Measurements from ENCODE around the gene DUOXA2.
"Not testable (repeated sequence)": the region's sequence is repeated elsewhere in the genome, so short reads cannot be mapped to it uniquely, and the experiment has no call there.

Gene DUOXA2

DNA sequence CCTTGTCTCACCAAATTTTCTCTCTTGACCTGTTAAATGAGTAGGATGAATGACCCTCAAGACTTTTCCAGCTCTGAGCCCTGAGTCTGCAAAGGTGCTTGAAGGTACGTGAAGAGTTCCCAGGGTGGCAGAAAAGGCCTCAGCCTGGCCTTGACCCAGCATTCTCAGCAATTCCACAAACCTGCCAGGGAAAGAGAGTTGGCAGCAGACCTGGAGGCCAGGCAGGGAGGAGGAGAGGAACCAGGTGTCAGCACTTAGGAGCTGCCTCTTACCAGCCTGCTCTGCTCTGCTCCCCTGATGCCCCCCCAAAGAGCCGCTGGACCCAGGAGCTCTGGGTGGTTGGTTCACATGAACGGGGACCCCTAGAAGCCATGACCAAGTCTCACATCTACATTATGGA lies 33.5 kb upstream of the DUOXA2 start:
- H3K4me1 ChIP-seq (ENCODE audit: low read depth, poor library complexity, severe bottlenecking); H3K27me3 ChIP-seq (ENCODE audit: insufficient read depth, low read depth); H3K9ac ChIP-seq; H3K27ac ChIP-seq; H3K79me2 ChIP-seq (ENCODE audit: insufficient read depth, low read depth); H3K4me3 ChIP-seq (IDR thresholded peaks at IDR 0.05; ENCODE audit: insufficient read depth, low read depth, low read length); H3K36me3 ChIP-seq (ENCODE audit: insufficient read depth); H4K20me1 ChIP-seq (ENCODE audit: insufficient read depth); H3K4me2 ChIP-seq; H2AFZ ChIP-seq (ENCODE audit: low read depth): not testable (repeated sequence)

DNA sequence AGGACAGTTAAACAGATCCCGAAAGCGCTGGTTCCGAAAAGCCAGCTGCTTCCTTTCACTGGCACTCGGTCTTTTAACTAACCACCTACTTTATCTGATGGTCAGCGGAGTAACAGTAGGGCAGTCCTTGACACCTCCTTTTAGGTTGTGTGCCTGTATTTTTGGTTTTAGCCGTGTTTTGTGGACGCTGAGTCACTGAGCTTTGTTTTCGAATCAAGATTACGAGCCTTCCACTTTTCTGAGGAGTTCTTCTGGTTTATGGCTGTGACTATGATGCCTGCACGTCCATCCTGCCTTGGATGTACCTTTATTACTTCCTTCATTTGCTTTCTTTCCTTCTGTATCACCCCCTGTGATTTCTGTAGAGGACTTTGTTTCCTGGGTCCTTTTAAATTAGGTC lies 31.7 kb upstream of the DUOXA2 start:
- not testable (repeated sequence) for H3K4me3 ChIP-seq (IDR thresholded peaks at IDR 0.05; ENCODE audit: insufficient read depth, low read depth, low read length); H3K79me2 ChIP-seq (ENCODE audit: insufficient read depth, low read depth); H3K4me1 ChIP-seq (ENCODE audit: low read depth, poor library complexity, severe bottlenecking); H2AFZ ChIP-seq (ENCODE audit: low read depth); H4K20me1 ChIP-seq (ENCODE audit: insufficient read depth); H3K36me3 ChIP-seq (ENCODE audit: insufficient read depth); H3K4me2 ChIP-seq; H3K27me3 ChIP-seq (ENCODE audit: insufficient read depth, low read depth); H3K9ac ChIP-seq; H3K27ac ChIP-seq

DNA sequence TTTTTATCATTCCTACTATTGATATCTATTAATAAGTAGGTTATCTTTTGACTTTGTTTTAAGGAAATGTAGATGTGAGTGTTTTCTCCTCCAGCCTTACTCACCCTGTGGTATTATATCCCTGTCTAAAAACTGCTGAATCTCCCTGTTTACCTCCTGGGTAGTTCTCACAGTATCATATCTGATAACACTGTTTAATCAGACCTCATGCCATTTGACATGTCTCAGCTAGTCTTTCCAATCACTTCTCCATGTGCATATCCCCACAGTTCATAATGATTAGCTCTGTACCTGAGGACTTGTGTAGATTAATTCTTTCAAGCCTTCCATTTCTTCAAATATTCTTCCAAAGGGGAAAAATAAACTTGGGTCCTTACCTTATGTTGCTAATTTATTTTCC lies 30.9 kb upstream of the DUOXA2 start:
- Histone ChIP-seq H3K79me2 (ENCODE audit: insufficient read depth, low read depth) (no peaks in the 10 kb centered on the region), H3K4me2 (no peak overlapping the region), H3K36me3 (ENCODE audit: insufficient read depth) (no peaks in the 10 kb centered on the region), H3K4me1 (ENCODE audit: low read depth, poor library complexity, severe bottlenecking) (no peaks in the 10 kb centered on the region), H3K4me3 (IDR thresholded peaks at IDR 0.05; ENCODE audit: insufficient read depth, low read depth, low read length) (no peak overlapping the region), H2AFZ (ENCODE audit: low read depth) (no peak overlapping the region), H4K20me1 (ENCODE audit: insufficient read depth) (no peaks in the 10 kb centered on the region), H3K27ac (no peak overlapping the region), H3K27me3 (ENCODE audit: insufficient read depth, low read depth) (no peaks in the 10 kb centered on the region), H3K9ac (no peak overlapping the region)
- TF ChIP-seq, protein P1, sequence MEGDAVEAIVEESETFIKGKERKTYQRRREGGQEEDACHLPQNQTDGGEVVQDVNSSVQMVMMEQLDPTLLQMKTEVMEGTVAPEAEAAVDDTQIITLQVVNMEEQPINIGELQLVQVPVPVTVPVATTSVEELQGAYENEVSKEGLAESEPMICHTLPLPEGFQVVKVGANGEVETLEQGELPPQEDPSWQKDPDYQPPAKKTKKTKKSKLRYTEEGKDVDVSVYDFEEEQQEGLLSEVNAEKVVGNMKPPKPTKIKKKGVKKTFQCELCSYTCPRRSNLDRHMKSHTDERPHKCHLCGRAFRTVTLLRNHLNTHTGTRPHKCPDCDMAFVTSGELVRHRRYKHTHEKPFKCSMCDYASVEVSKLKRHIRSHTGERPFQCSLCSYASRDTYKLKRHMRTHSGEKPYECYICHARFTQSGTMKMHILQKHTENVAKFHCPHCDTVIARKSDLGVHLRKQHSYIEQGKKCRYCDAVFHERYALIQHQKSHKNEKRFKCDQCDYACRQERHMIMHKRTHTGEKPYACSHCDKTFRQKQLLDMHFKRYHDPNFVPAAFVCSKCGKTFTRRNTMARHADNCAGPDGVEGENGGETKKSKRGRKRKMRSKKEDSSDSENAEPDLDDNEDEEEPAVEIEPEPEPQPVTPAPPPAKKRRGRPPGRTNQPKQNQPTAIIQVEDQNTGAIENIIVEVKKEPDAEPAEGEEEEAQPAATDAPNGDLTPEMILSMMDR (conservative IDR thresholded peaks at IDR 0.05; ENCODE audit: low read depth, low read length), result no peak

- Histone ChIP-seq H3K36me3 (ENCODE audit: insufficient read depth) (no peaks in the 10 kb centered on the region), H3K79me2 (ENCODE audit: insufficient read depth, low read depth) (no peaks in the 10 kb centered on the region), H3K9ac (no peak overlapping the region), H3K27ac (no peak overlapping the region), H2AFZ (ENCODE audit: low read depth) (no peak overlapping the region), H3K27me3 (ENCODE audit: insufficient read depth, low read depth) (no peaks in the 10 kb centered on the region), H3K4me1 (ENCODE audit: low read depth, poor library complexity, severe bottlenecking) (no peaks in the 10 kb centered on the region), H3K4me2 (no peak overlapping the region), H3K4me3 (IDR thresholded peaks at IDR 0.05; ENCODE audit: insufficient read depth, low read depth, low read length) (no peak overlapping the region), H4K20me1 (ENCODE audit: insufficient read depth) (no peaks in the 10 kb centered on the region)
- TF ChIP-seq, protein P1 (conservative IDR thresholded peaks at IDR 0.05; ENCODE audit: low read depth, low read length), result no peak
Observed at GRCh38 chr15:45084163-45084562, 30.0 kb upstream of the DUOXA2 start.

DNA sequence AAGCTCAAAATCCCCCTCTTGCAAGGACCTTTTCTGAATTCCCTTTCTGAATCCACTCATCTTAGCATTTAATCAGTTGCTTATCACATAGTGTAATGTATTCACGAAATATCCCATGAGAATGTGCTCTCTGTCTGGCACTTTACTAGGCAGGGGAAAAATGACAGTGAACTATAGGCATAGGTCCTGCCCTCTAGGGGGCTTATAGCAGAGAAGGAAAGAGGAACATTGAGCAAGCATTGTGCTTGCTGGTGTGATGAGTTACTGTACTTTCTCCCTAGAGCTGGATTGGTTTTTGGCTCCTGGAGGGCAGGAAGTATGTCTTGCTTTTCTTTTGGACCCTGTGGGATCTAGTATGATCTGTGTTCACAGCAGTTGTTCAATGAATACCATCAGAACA lies 26.6 kb upstream of the DUOXA2 start:
- Histone ChIP-seq H3K27me3 (ENCODE audit: insufficient read depth, low read depth) (no peaks in the 10 kb centered on the region), H3K4me3 (IDR thresholded peaks at IDR 0.05; ENCODE audit: insufficient read depth, low read depth, low read length) (no peak overlapping the region), H3K79me2 (ENCODE audit: insufficient read depth, low read depth) (no peaks in the 10 kb centered on the region), H3K4me1 (ENCODE audit: low read depth, poor library complexity, severe bottlenecking) (no peaks in the 10 kb centered on the region), H3K36me3 (ENCODE audit: insufficient read depth) (no peaks in the 10 kb centered on the region), H3K9ac (no peak overlapping the region), H3K4me2 (no peak overlapping the region), H3K27ac (no peak overlapping the region), H2AFZ (ENCODE audit: low read depth) (no peak overlapping the region), H4K20me1 (ENCODE audit: insufficient read depth) (no peaks in the 10 kb centered on the region)
- TF ChIP-seq, protein P1 (conservative IDR thresholded peaks at IDR 0.05; ENCODE audit: low read depth, low read length), result no peak
